WTC11 (cell line): ENCODE measurements around the gene C14orf93. TPM values are rescaled to one million over a fixed set of nuclear protein-coding genes. Genes with fewer than 3 reads are reported as not detected.

Experiments
- ATAC-seq: fragments of 200-7000 bp; cut with Tn5 transposase; 2 replicates; pipeline ENCODE4 v1.10.0; 2021; ENCODE audit warnings: mild to moderate bottlenecking, moderate library complexity
- CTCF ChIA-PET: fragments of 300-600 bp; sonication (Branson Sonifier 250); formaldehyde crosslinking; loops from one replicate; lab custom pipeline; 2021; ENCODE audit warnings: antibody characterized with exemption; lab: Charles Lee
- POLR2A ChIA-PET: fragments of 350-600 bp; sonication (Branson Sonifier 250); formaldehyde crosslinking; loops from one replicate; lab custom pipeline; 2021; ENCODE audit warnings: antibody characterized with exemption; lab: Charles Lee
- DNase-seq: peaks from one replicate; pipeline ENCODE4 v3.0.0; 2021; ENCODE audit warnings: low spot score
- H3K27ac Mint-ChIP-seq: 2 replicates; pipeline ENCODE4 v1.8.0; 2021; ENCODE audit warnings: mixed read lengths
- H3K27me3 Mint-ChIP-seq: 2 replicates; pipeline ENCODE4 v1.8.0; 2021; ENCODE audit warnings: low read depth, mild to moderate bottlenecking, moderate library complexity, mixed read lengths
- H3K36me3 Mint-ChIP-seq: 2 replicates; pipeline ENCODE4 v1.8.0; 2021; ENCODE audit warnings: mixed read lengths
- H3K4me1 Mint-ChIP-seq: 2 replicates; pipeline ENCODE4 v1.8.0; 2022; ENCODE audit warnings: mixed read lengths
- H3K4me3 Mint-ChIP-seq: 2 replicates; pipeline ENCODE4 v1.8.0; 2021; ENCODE audit warnings: mild to moderate bottlenecking, moderate library complexity, mixed read lengths
- H3K9me3 Mint-ChIP-seq: 2 replicates; pipeline ENCODE4 v1.8.0; 2021; ENCODE audit warnings: mixed read lengths
- ARID4B ChIP-seq: sonication (generic); formaldehyde crosslinking; IDR thresholded peaks from 2 replicates; pipeline ENCODE4 v1.8.0; 2023; ENCODE audit warnings: missing genetic modification reagents, mild to moderate bottlenecking, borderline replicate concordance
- CREB1 ChIP-seq: sonication (generic); formaldehyde crosslinking; IDR thresholded peaks from 2 replicates; pipeline ENCODE4 v1.8.0; 2023; ENCODE audit warnings: mild to moderate bottlenecking, missing genetic modification reagents
- CREM ChIP-seq: sonication (generic); formaldehyde crosslinking; IDR thresholded peaks from 2 replicates; pipeline ENCODE4 v1.8.1; 2022; ENCODE audit warnings: mild to moderate bottlenecking, missing genetic modification reagents, moderate library complexity
- FOXP4 ChIP-seq: sonication (generic); formaldehyde crosslinking; IDR thresholded peaks from 2 replicates; pipeline ENCODE4 v1.8.0; 2022; ENCODE audit warnings: mild to moderate bottlenecking, missing genetic modification reagents
- JUN ChIP-seq: sonication (generic); formaldehyde crosslinking; IDR thresholded peaks from 2 replicates; pipeline ENCODE4 v1.8.0; 2023; ENCODE audit warnings: mild to moderate bottlenecking, missing genetic modification reagents
- KAT7 ChIP-seq: sonication (generic); formaldehyde crosslinking; IDR thresholded peaks from 2 replicates; pipeline ENCODE4 v1.8.1; 2023; ENCODE audit warnings: missing genetic modification reagents, mild to moderate bottlenecking, borderline replicate concordance
- MYBL2 ChIP-seq: sonication (generic); formaldehyde crosslinking; IDR thresholded peaks from 2 replicates; pipeline ENCODE4 v1.8.1; 2023; ENCODE audit warnings: mild to moderate bottlenecking, moderate library complexity, missing genetic modification reagents
- OVOL2 ChIP-seq: fragments of 250-450 bp; sonication (Bioruptor Pico); IDR thresholded peaks from 2 replicates; pipeline ENCODE4 v1.9.0; 2021; ENCODE audit warnings: mild to moderate bottlenecking, borderline replicate concordance
- USF1 ChIP-seq: sonication (generic); formaldehyde crosslinking; IDR thresholded peaks from 2 replicates; pipeline ENCODE4 v1.8.0; 2022; ENCODE audit warnings: mild to moderate bottlenecking, missing genetic modification reagents
- USF2 ChIP-seq: sonication (generic); formaldehyde crosslinking; IDR thresholded peaks from 2 replicates; pipeline ENCODE4 v1.8.1; 2023; ENCODE audit warnings: mild to moderate bottlenecking, missing genetic modification reagents, moderate library complexity
- ZBTB43 ChIP-seq: sonication (generic); formaldehyde crosslinking; IDR thresholded peaks from 2 replicates; pipeline ENCODE4 v1.8.1; 2023; ENCODE audit warnings: mild to moderate bottlenecking, missing genetic modification reagents
- ZNF423 ChIP-seq: fragments of 250-450 bp; sonication (Bioruptor Pico); IDR thresholded peaks from 2 replicates; pipeline ENCODE4 v2.1.2; 2022; ENCODE audit warnings: mild to moderate bottlenecking, moderate library complexity
- total RNA-seq: library from RNA; stranded (reverse); gene quantifications from 3 replicates; pipeline ENCODE4 v1.2.3, GENCODE V29; 2021

The C14orf93 gene
- total RNA-seq, 1 experiment from 2014 or later, result 8.1 TPM

- peak; percentile 19; the same call in 1 of the 2 replicates for TF ChIP-seq ARID4B
- TF ChIP-seq OVOL2 (CRISPR knock-in tag), result no peak
- no peak for TF ChIP-seq ZNF423 (CRISPR knock-in tag)
- no peak for TF ChIP-seq USF2 (CRISPR knock-in tag)
- peak; percentile 62; the same call in 1 of the 2 replicates for TF ChIP-seq ZBTB43 (CRISPR knock-in tag)
- 0 out of 2 replicates have a peak, but pooled peaks have one; percentile 25 for TF ChIP-seq CREM (CRISPR knock-in tag)
- peak; percentile 72; the same call in 1 of the 2 replicates for TF ChIP-seq MYBL2
- 0 out of 2 replicates have a peak, but pooled peaks have one; percentile 78 for TF ChIP-seq KAT7
- peak; percentile 53; the same call in 1 of the 2 replicates for TF ChIP-seq USF1 (CRISPR knock-in tag)
Measured at GRCh38 chr14:22982477-22983245, 27.3 kb downstream of the C14orf93 start, which contains the start of gene AJUBA (continued).

- Mint-ChIP-seq H3K4me3 (no peak overlapping the region), H3K27ac (no peak overlapping the region), H3K36me3 (peaks cover 19% of the 10 kb centered on the region), H3K4me1 (peaks cover 39% of the 10 kb centered on the region), H3K9me3 (peaks cover 6% of the 10 kb centered on the region), H3K27me3 (no peaks in the 10 kb centered on the region; the same call in none of the 2 replicates)
- ATAC-seq (no peak), DNase-seq (peak; percentile 59)
- POLR2A ChIA-PET, result interaction anchor here (0.6 to 2.6 kb wide), 13 partner anchors 9 to 100 kb away, joined by 3 to 23 read pairs (median 4); partner anchors contain the start of genes HAUS4, PRMT5 and PSMB5
- TF ChIP-seq ZNF423 (CRISPR knock-in tag), result peak; percentile 25; the same call in 1 of the 2 replicates
- TF ChIP-seq CREB1 (CRISPR knock-in tag), result no peak
- TF ChIP-seq JUN (CRISPR knock-in tag), result peak; percentile 54; the same call in 1 of the 2 replicates
- TF ChIP-seq FOXP4 (CRISPR knock-in tag), result 0 out of 2 replicates have a peak, but pooled peaks have one; percentile 1
- CTCF ChIA-PET, result interaction anchor here (0.5 to 3.7 kb wide), 19 partner anchors 10 to 159 kb away, joined by 3 to 50 read pairs (median 9); partner anchors contain the start of genes ACIN1, C14orf119, CDH24 and HAUS4
Measured at GRCh38 chr14:22981876-22982476, 28.0 kb downstream of the C14orf93 start.
